K562 (cell line): Measurements from ENCODE around the gene HARS1. TPM values are rescaled to one million over a fixed set of nuclear protein-coding genes. Genes with fewer than 3 reads are reported as not detected.

Experiments used
- E2F3 ChIP-seq: fragments of 250-450 bp; sonication (Bioruptor Pico); IDR thresholded peaks from 2 replicates; pipeline ENCODE4 v1.4.0; 2020; ENCODE audit warnings: mild to moderate bottlenecking
- FOSL1 ChIP-seq: fragments of 200-800 bp; sonication (Bioruptor generic); conservative IDR thresholded peaks from 2 replicates; pipeline ENCODE4 v1.6.1; 2016; ENCODE audit warnings: missing genetic modification characterization, missing compliant biosample characterization
- GABPB2 ChIP-seq: fragments of 250-450 bp; sonication (Bioruptor Pico); conservative IDR thresholded peaks from 2 replicates; pipeline ENCODE4 v1.5.1; 2021; ENCODE audit warnings: mild to moderate bottlenecking
- HNRNPL ChIP-seq: fragments of 200-400 bp; formaldehyde crosslinking; IDR thresholded peaks from 2 replicates; pipeline ENCODE4 v1.6.1; 2017; ENCODE audit warnings: low read depth, mild to moderate bottlenecking, low read length
- NR2F6 ChIP-seq: fragments of 450-650 bp; formaldehyde crosslinking; IDR thresholded peaks from 2 replicates; pipeline ENCODE4 v1.4.0; 2020; ENCODE audit warnings: mild to moderate bottlenecking
- PTBP1 ChIP-seq: fragments of 200-400 bp; formaldehyde crosslinking; IDR thresholded peaks from 2 replicates; pipeline ENCODE4 v1.6.1; 2017; ENCODE audit warnings: low read depth, low read length
- RAD21 ChIP-seq, 2 experiments: fragments of 250-450 bp in 1 of 2; fragments of 450-650 bp in 1 of 2; sonication (Bioruptor Pico) in 1 of 2; formaldehyde crosslinking in 1 of 2; IDR thresholded peaks in 1 of 2; conservative IDR thresholded peaks in 1 of 2; 2 replicates each; pipeline versions ENCODE4 v1.4.0 to v1.8.0; 2020 to 2022; ENCODE audit warnings: mild to moderate bottlenecking in 2 of 2, moderate library complexity in 1 of 2
- SIN3B ChIP-seq: fragments of 450-650 bp; IDR thresholded peaks from 2 replicates; pipeline ENCODE4 v1.6.1; 2017; ENCODE audit warnings: low read depth, mild to moderate bottlenecking, moderate library complexity
- SIX5 ChIP-seq, 2 experiments: IDR thresholded peaks; 2 replicates each; pipeline ENCODE4 v1.6.1; 2011; ENCODE audit warnings: low read length in 2 of 2, borderline replicate concordance in 1 of 2, low read depth in 1 of 2, mild to moderate bottlenecking in 1 of 2, moderate library complexity in 1 of 2; ENCODE audit not compliant: insufficient read depth in 1 of 2
- SREBF1 ChIP-seq: fragments of 150-350 bp; IDR thresholded peaks from 2 replicates; pipeline ENCODE4 v1.6.1; 2014; ENCODE audit warnings: antibody characterized with exemption, low read depth, low read length, borderline replicate concordance
- ZNF384 ChIP-seq: IDR thresholded peaks from 2 replicates; pipeline ENCODE4 v1.6.1; 2012; ENCODE audit warnings: low read depth, low read length, improper control_type of control experiment
- ZNF695 ChIP-seq: fragments of 450-650 bp; formaldehyde crosslinking; IDR thresholded peaks from 2 replicates; pipeline ENCODE4 v1.4.0; 2020; ENCODE audit warnings: mild to moderate bottlenecking, moderate library complexity
- polyA plus RNA-seq, 8 experiments: library from polyadenylated mRNA; depleted of rRNA in 4 of 8; stranded (reverse) in 5 of 8; unstranded in 3 of 8; fragments of >200 nt; fragmentation: Nextera tagmentation in 2 of 8; fragmentation: Illumina TruSeq in 1 of 8; extraction: Ambion mirVana in 2 of 8; extraction: Trizol in 1 of 8; gene quantifications; 2 replicates each; pipeline versions ENCODE4 v1.2.1 to v1.2.3, GENCODE V29; 2011 to 2014; ENCODE audit warnings: inconsistent platforms in 1 of 8, missing spikeins in 1 of 8
- total RNA-seq, 7 experiments: library from RNA; depleted of rRNA in 6 of 7; stranded (reverse); fragments of >200 nt in 6 of 7; fragmentation: Illumina TruSeq in 2 of 7; extraction: Trizol in 2 of 7; gene quantifications; 2 replicates each; pipeline versions ENCODE4 v1.2.1 to v1.2.3, GENCODE V29; 2011 to 2021; ENCODE audit warnings: low replicate concordance in 1 of 7
- TF ChIP-seq, protein P1 (sequence below): fragments of 150-350 bp; IDR thresholded peaks from 2 replicates; pipeline ENCODE4 v1.6.1; 2014; ENCODE audit warnings: low read depth, mild to moderate bottlenecking, low read length, borderline replicate concordance
- TF ChIP-seq, protein P2 (sequence below): fragments of 250-450 bp; sonication (Bioruptor Pico); IDR thresholded peaks from 2 replicates; pipeline ENCODE4 v1.4.0; 2020; ENCODE audit warnings: borderline replicate concordance
- TF ChIP-seq, protein P3 (sequence below): fragments of 450-650 bp; IDR thresholded peaks from 2 replicates; pipeline ENCODE4 v1.6.1; 2016; ENCODE audit warnings: borderline replicate concordance
- TF ChIP-seq, protein P4 (sequence below): fragments of 450-650 bp; formaldehyde crosslinking; IDR thresholded peaks from 2 replicates; pipeline ENCODE4 v1.4.0; 2020; ENCODE audit warnings: mild to moderate bottlenecking, moderate library complexity
- TF ChIP-seq, protein P5 (sequence below): fragments of 450-650 bp; IDR thresholded peaks from 2 replicates; pipeline ENCODE4 v1.6.1; 2016; ENCODE audit warnings: antibody characterized with exemption

The HARS1 gene
- total and polyA plus RNA-seq, 9 of the 15 experiments (the other 6 are each of a cell fraction or from before 2014, with no cell fraction given): 13.5 to 88.5 (median 75.2) TPM

DNA sequence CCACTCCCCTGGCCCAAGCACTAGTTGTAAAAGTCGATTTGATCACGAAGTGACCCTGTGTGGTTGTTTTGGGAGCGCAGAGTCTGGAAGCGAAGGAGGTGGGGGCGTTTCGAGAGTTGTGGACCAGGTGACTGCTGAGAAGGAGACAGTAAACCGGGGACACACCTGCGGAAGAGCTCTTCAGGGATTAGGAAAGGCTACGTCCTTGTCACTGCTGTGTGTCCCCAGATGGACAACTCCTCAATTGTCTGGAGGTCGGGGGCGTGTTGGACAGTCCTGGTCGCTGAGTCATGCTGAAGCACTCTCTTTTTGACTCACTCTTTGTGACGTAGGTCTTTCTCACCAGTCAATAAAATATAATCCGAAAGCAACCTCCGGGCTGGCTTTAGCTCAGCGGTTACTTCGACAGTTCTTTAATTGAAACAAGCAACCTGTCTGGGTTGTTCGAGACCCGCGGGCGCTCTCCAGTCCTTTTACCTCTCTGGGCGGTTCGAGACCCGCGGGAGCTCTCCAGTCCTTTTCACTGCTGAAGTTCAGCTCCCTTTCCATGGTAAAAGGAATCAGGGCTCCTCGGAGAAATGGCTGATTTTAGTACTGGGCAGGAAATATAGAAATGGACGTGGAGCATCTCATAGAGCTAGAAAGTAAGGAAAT, 19.9 kb upstream of the HARS1 start (continued):
- TF ChIP-seq, protein P1, sequence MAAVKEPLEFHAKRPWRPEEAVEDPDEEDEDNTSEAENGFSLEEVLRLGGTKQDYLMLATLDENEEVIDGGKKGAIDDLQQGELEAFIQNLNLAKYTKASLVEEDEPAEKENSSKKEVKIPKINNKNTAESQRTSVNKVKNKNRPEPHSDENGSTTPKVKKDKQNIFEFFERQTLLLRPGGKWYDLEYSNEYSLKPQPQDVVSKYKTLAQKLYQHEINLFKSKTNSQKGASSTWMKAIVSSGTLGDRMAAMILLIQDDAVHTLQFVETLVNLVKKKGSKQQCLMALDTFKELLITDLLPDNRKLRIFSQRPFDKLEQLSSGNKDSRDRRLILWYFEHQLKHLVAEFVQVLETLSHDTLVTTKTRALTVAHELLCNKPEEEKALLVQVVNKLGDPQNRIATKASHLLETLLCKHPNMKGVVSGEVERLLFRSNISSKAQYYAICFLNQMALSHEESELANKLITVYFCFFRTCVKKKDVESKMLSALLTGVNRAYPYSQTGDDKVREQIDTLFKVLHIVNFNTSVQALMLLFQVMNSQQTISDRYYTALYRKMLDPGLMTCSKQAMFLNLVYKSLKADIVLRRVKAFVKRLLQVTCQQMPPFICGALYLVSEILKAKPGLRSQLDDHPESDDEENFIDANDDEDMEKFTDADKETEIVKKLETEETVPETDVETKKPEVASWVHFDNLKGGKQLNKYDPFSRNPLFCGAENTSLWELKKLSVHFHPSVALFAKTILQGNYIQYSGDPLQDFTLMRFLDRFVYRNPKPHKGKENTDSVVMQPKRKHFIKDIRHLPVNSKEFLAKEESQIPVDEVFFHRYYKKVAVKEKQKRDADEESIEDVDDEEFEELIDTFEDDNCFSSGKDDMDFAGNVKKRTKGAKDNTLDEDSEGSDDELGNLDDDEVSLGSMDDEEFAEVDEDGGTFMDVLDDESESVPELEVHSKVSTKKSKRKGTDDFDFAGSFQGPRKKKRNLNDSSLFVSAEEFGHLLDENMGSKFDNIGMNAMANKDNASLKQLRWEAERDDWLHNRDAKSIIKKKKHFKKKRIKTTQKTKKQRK: 0 out of 2 replicates have a peak, but pooled peaks have one; percentile 15
- TF ChIP-seq HNRNPL: no peak
- TF ChIP-seq E2F3: no peak
- TF ChIP-seq ZNF695: no peak
- TF ChIP-seq GABPB2 (CRISPR knock-in tag): no peak
- TF ChIP-seq PTBP1: no peak
- TF ChIP-seq RAD21 (CRISPR knock-in tag; conservative IDR thresholded peaks at IDR 0.05 in 1 of 2, IDR thresholded peaks at IDR 0.05 in 1 of 2): no peak; a peak in 1 of 4 replicates
- no peak for TF ChIP-seq SIX5 (IDR thresholded peaks at IDR 0.05; ENCODE audit: borderline replicate concordance in 1 of 2, insufficient read depth in 1 of 2, low read depth in 1 of 2, low read length in 2 of 2)
- TF ChIP-seq SREBF1: no peak
- no peak for TF ChIP-seq ZNF384
- TF ChIP-seq, protein P2, sequence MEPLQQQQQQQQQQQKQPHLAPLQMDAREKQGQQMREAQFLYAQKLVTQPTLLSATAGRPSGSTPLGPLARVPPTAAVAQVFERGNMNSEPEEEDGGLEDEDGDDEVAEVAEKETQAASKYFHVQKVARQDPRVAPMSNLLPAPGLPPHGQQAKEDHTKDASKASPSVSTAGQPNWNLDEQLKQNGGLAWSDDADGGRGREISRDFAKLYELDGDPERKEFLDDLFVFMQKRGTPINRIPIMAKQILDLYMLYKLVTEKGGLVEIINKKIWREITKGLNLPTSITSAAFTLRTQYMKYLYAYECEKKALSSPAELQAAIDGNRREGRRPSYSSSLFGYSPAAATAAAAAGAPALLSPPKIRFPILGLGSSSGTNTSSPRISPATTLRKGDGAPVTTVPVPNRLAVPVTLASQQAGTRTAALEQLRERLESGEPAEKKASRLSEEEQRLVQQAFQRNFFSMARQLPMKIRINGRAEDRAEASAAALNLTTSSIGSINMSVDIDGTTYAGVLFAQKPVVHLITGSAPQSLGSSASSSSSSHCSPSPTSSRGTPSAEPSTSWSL (CRISPR knock-in tag): no peak
- TF ChIP-seq, protein P3, sequence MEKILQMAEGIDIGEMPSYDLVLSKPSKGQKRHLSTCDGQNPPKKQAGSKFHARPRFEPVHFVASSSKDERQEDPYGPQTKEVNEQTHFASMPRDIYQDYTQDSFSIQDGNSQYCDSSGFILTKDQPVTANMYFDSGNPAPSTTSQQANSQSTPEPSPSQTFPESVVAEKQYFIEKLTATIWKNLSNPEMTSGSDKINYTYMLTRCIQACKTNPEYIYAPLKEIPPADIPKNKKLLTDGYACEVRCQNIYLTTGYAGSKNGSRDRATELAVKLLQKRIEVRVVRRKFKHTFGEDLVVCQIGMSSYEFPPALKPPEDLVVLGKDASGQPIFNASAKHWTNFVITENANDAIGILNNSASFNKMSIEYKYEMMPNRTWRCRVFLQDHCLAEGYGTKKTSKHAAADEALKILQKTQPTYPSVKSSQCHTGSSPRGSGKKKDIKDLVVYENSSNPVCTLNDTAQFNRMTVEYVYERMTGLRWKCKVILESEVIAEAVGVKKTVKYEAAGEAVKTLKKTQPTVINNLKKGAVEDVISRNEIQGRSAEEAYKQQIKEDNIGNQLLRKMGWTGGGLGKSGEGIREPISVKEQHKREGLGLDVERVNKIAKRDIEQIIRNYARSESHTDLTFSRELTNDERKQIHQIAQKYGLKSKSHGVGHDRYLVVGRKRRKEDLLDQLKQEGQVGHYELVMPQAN: peak; percentile 57
- TF ChIP-seq NR2F6 (CRISPR knock-in tag): no peak
- TF ChIP-seq FOSL1 (tag): peak; percentile 98
- peak; percentile 11; the same call in 1 of the 2 replicates for TF ChIP-seq SIN3B
- TF ChIP-seq, protein P4, sequence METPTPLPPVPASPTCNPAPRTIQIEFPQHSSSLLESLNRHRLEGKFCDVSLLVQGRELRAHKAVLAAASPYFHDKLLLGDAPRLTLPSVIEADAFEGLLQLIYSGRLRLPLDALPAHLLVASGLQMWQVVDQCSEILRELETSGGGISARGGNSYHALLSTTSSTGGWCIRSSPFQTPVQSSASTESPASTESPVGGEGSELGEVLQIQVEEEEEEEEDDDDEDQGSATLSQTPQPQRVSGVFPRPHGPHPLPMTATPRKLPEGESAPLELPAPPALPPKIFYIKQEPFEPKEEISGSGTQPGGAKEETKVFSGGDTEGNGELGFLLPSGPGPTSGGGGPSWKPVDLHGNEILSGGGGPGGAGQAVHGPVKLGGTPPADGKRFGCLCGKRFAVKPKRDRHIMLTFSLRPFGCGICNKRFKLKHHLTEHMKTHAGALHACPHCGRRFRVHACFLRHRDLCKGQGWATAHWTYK (CRISPR knock-in tag): no peak
- TF ChIP-seq, protein P5, sequence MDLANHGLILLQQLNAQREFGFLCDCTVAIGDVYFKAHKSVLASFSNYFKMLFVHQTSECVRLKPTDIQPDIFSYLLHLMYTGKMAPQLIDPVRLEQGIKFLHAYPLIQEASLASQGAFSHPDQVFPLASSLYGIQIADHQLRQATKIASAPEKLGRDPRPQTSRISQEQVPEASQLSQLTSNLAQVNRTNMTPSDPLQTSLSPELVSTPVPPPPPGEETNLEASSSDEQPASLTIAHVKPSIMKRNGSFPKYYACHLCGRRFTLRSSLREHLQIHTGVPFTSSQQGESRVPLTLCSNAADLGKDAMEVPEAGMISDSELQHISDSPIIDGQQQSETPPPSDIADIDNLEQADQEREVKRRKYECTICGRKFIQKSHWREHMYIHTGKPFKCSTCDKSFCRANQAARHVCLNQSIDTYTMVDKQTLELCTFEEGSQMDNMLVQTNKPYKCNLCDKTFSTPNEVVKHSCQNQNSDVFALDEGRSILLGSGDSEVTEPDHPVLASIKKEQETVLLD: peak; percentile 74; the same call in 1 of the 2 replicates
